HG03135 (cell line): Measurements from ENCODE around the gene PIK3C2B.
"Not testable (repeated sequence)": the region's sequence is repeated elsewhere in the genome, so short reads cannot be mapped to it uniquely, and the experiment has no call there.

Experiments used
- ATAC-seq: cut with Tn5 transposase; IDR thresholded peaks from one replicate; pipeline ENCODE4 v1.9.1; 2021; ENCODE audit warnings: mild to moderate bottlenecking, moderate library complexity; ENCODE audit not compliant: unreplicated experiment

The PIK3C2B gene

GRCh38 chr1:204494281-204495077, at the start of gene PIK3C2B:
Gene PIK3C2B, minus strand, starts transcription at chr1:204494805. Its CDS starts 25,003 bp downstream, at chr1:204469802.
- peak; percentile 87 for ATAC-seq

- no peak for ATAC-seq
These were observed 49.7 kb upstream of the PIK3C2B start for GRCh38 chr1:204544321-204544720.

GRCh38 chr1:204541626-204542025, 47.0 kb upstream of the PIK3C2B start:
- no peak for ATAC-seq

GRCh38 chr1:204532832-204533231, 38.2 kb upstream of the PIK3C2B start:
- no peak for ATAC-seq

GRCh38 chr1:204530932-204531331, 36.3 kb upstream of the PIK3C2B start:
- peak; percentile 76 for ATAC-seq

GRCh38 chr1:204529371-204529895, 34.8 kb upstream of the PIK3C2B start:
- ATAC-seq = no peak

- ATAC-seq = no peak
These were observed 34.1 kb upstream of the PIK3C2B start for GRCh38 chr1:204528677-204529076.

GRCh38 chr1:204528241-204528640, 33.6 kb upstream of the PIK3C2B start:
- ATAC-seq = no peak

GRCh38 chr1:204524986-204525385, 30.4 kb upstream of the PIK3C2B start:
- no peak for ATAC-seq

GRCh38 chr1:204523605-204524215, 29.1 kb upstream of the PIK3C2B start:
- ATAC-seq = no peak

GRCh38 chr1:204521941-204522521, 27.4 kb upstream of the PIK3C2B start:
- not testable (repeated sequence) for ATAC-seq

GRCh38 chr1:204520834-204521709, 26.5 kb upstream of the PIK3C2B start:
- peak; percentile 44 for ATAC-seq

- ATAC-seq = not testable (repeated sequence)
These were observed 22.8 kb upstream of the PIK3C2B start for GRCh38 chr1:204517382-204517781.

- ATAC-seq = peak; percentile 77
These were observed 21.7 kb upstream of the PIK3C2B start, which contains the start of gene MDM4 for GRCh38 chr1:204516180-204516879. Gene MDM4, plus strand, starts transcription at chr1:204516406. Its CDS starts 9,113 bp downstream, at chr1:204525519.

- ATAC-seq = no peak
These were observed 20.2 kb upstream of the PIK3C2B start for GRCh38 chr1:204514828-204515227.

GRCh38 chr1:204513117-204513716, 18.6 kb upstream of the PIK3C2B start:
- ATAC-seq = peak; percentile 41

- ATAC-seq = no peak
These were observed 16.8 kb upstream of the PIK3C2B start for GRCh38 chr1:204511366-204511765.

- ATAC-seq = no peak
These were observed 14.6 kb upstream of the PIK3C2B start for GRCh38 chr1:204509186-204509635.

- ATAC-seq = peak; percentile 7
These were observed 12.9 kb upstream of the PIK3C2B start for GRCh38 chr1:204507317-204508105.
